RWPE2 (cell line): Measurements from ENCODE around the gene PTGR1.

Source experiments
- ATAC-seq: fragments of 200-7000 bp; cut with Tn5 transposase; 3 replicates; pipeline ENCODE4 v1.9.1; 2021; ENCODE audit warnings: low read depth
- DNase-seq: peaks from one replicate; pipeline ENCODE4 v3.0.0-alpha.2; 2020; ENCODE audit warnings: low spot score
- H3K27ac ChIP-seq: fragments of 450-650 bp; 2 replicates; pipeline ENCODE4 v1.5.1; 2017; ENCODE audit warnings: mild to moderate bottlenecking; ENCODE audit not compliant: poor library complexity, severe bottlenecking
- H3K27me3 ChIP-seq: fragments of 250-450 bp; sonication (Bioruptor Pico); 2 replicates; pipeline ENCODE4 v1.5.1; 2021; ENCODE audit warnings: mild to moderate bottlenecking, moderate library complexity; ENCODE audit not compliant: insufficient read depth, poor library complexity, severe bottlenecking
- H3K36me3 ChIP-seq: fragments of 250-450 bp; sonication (Bioruptor Pico); 2 replicates; pipeline ENCODE4 v1.5.1; 2020; ENCODE audit warnings: low read depth, mild to moderate bottlenecking, moderate library complexity
- H3K4me1 ChIP-seq: fragments of 250-450 bp; sonication (Bioruptor Pico); 2 replicates; pipeline ENCODE4 v1.5.1; 2021; ENCODE audit warnings: mild to moderate bottlenecking, moderate library complexity; ENCODE audit not compliant: insufficient read depth, poor library complexity, severe bottlenecking
- H3K4me3 ChIP-seq: fragments of 250-450 bp; sonication (Bioruptor Pico); 2 replicates; pipeline ENCODE4 v1.5.1; 2021; ENCODE audit warnings: mild to moderate bottlenecking, moderate library complexity; ENCODE audit not compliant: severe bottlenecking
- H3K9me3 ChIP-seq: fragments of 250-450 bp; sonication (Bioruptor Pico); 2 replicates; pipeline ENCODE4 v1.5.1; 2021; ENCODE audit warnings: mild to moderate bottlenecking, moderate library complexity; ENCODE audit not compliant: severe bottlenecking
- CTCF ChIP-seq: fragments of 450-650 bp; IDR thresholded peaks from one replicate; pipeline ENCODE4 v1.5.1; 2017; ENCODE audit warnings: mild to moderate bottlenecking, moderate library complexity; ENCODE audit not compliant: poor library complexity, severe bottlenecking

Gene PTGR1

GRCh38 chr9:111632060-111632459, 32.6 kb upstream of the PTGR1 start:
- Histone ChIP-seq H3K4me3 (peak overlapping the region; percentile 91), H3K27ac (peak overlapping the region; percentile 48), H3K27me3 (no peaks in the 10 kb centered on the region), H3K36me3 (0 out of 2 replicates have a peak, but pooled peaks cover 4% of the 10 kb centered on the region), H3K9me3 (no peaks in the 10 kb centered on the region), H3K4me1 (peaks cover 12% of the 10 kb centered on the region)
- no peak for TF ChIP-seq CTCF
- DNase-seq = no peak
- ATAC-seq = no peak

- peak within 1 kb of the TSS; percentile 48 for H3K27ac ChIP-seq
- no peaks in the 10 kb centered on the region for H3K9me3 ChIP-seq
- peak; percentile 97 for DNase-seq
- no peaks in the 10 kb centered on the region for H3K27me3 ChIP-seq
- ATAC-seq = peak; percentile 96
- 0 out of 2 replicates have a peak, but pooled peaks cover 4% of the 10 kb centered on the region for H3K36me3 ChIP-seq
- H3K4me1 ChIP-seq = peaks cover 12% of the 10 kb centered on the region
- no peak for TF ChIP-seq CTCF
- peak within 1 kb of the TSS; percentile 91 for H3K4me3 ChIP-seq
These were observed 31.9 kb upstream of the PTGR1 start, which contains the start of gene DNAJC25 for GRCh38 chr9:111631214-111631971. Gene DNAJC25, plus strand, starts transcription at chr9:111631334. Its CDS starts 74 bp downstream, at chr9:111631408.

- Histone ChIP-seq H3K27ac (peak overlapping the region; percentile 48), H3K36me3 (0 out of 2 replicates have a peak, but pooled peaks cover 4% of the 10 kb centered on the region), H3K4me3 (peak overlapping the region; percentile 91), H3K4me1 (peaks cover 12% of the 10 kb centered on the region), H3K9me3 (no peaks in the 10 kb centered on the region), H3K27me3 (no peaks in the 10 kb centered on the region)
- ATAC-seq (no peak; the same call in 2 of the 3 replicates), DNase-seq (no peak)
- no peak for TF ChIP-seq CTCF
These were observed 31.4 kb upstream of the PTGR1 start for GRCh38 chr9:111630964-111631213.

GRCh38 chr9:111630182-111630963, 30.9 kb upstream of the PTGR1 start:
- peak; percentile 48 for ATAC-seq
- H3K27ac ChIP-seq = peak overlapping the region; percentile 48
- DNase-seq = no peak
- H3K36me3 ChIP-seq = 0 out of 2 replicates have a peak, but pooled peaks cover 4% of the 10 kb centered on the region
- H3K27me3 ChIP-seq = no peaks in the 10 kb centered on the region
- no peak for TF ChIP-seq CTCF
- H3K4me1 ChIP-seq = peaks cover 12% of the 10 kb centered on the region
- H3K9me3 ChIP-seq = no peaks in the 10 kb centered on the region
- H3K4me3 ChIP-seq = peak overlapping the region; percentile 91
